HG02840 (cell line): Measurements from ENCODE around the gene CD6.

Experiments
- ATAC-seq: cut with Tn5 transposase; IDR thresholded peaks from one replicate; pipeline ENCODE4 v1.9.1; 2021; ENCODE audit warnings: mild to moderate bottlenecking, moderate library complexity, moderate number of reproducible peaks; ENCODE audit not compliant: unreplicated experiment, low FRiP score

The CD6 gene

GRCh38 chr11:61007956-61008896 lies 36.7 kb downstream of the CD6 start:
- ATAC-seq, result no peak

GRCh38 chr11:61008971-61009370 lies 37.5 kb downstream of the CD6 start:
- no peak for ATAC-seq

DNA sequence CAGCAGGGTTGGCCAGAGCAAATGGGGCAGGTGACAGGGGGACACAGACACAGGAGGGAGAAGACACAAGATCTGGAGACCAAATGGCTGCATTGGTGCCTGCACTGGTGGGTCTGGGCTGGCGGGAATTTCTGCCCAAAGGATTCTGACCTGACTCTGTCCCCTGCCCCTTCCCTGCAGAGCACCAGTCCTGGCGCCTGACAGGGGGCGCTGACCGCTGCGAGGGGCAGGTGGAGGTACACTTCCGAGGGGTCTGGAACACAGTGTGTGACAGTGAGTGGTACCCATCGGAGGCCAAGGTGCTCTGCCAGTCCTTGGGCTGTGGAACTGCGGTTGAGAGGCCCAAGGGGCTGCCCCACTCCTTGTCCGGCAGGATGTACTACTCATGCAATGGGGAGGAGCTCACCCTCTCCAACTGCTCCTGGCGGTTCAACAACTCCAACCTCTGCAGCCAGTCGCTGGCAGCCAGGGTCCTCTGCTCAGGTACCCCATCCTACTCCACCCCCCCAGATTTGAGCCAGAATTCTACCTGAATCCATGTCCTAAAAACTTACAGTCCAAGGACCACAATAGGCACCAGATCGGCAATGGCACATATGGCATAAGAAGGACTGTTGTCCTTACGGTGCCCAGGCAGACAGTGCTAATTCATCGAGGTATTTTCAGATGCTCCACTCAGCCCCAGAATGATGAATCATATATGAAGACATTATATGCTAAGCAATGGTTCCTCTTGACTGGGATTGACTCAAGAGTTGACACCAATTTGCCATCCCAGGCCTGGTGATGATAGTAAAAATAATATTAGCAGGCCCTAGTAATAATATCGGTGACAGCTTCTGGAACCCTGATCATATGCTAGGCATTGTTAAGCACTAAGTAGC lies 38.2 kb downstream of the CD6 start:
- ATAC-seq, result no peak

DNA sequence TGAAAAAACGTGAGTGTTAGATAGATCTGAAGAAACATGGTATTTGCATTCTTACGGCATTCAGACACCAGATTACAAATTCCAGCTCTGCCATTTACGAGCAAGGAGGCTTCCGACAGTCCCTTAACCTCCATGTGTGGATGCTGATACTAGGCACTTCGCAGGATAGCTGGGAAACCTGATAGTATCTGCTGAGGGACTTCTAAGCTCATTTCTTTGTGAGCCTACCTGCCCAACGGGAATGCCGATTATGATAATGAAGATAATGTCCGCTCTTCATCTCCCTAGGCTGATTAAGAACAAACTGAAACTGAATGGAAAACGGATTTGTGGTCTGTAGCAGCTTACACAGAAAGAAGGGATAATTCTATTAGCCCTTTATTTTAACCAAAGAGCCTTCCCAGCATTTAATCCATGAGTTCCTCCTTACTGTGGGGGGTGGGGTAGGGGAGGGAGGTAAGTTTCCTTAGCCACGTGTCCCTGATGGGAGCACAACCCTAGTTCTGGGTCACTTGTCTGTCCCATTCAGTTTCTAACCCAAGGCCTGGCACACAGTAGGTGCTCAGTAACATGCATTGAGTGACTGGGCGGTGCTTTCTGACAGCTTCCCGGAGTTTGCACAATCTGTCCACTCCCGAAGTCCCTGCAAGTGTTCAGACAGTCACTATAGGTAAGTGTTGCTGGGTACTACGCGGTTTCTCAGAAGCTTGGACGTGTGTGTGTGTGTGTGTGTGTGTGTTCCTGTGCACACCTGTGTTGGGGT lies 39.2 kb downstream of the CD6 start:
- ATAC-seq, result no peak

DNA sequence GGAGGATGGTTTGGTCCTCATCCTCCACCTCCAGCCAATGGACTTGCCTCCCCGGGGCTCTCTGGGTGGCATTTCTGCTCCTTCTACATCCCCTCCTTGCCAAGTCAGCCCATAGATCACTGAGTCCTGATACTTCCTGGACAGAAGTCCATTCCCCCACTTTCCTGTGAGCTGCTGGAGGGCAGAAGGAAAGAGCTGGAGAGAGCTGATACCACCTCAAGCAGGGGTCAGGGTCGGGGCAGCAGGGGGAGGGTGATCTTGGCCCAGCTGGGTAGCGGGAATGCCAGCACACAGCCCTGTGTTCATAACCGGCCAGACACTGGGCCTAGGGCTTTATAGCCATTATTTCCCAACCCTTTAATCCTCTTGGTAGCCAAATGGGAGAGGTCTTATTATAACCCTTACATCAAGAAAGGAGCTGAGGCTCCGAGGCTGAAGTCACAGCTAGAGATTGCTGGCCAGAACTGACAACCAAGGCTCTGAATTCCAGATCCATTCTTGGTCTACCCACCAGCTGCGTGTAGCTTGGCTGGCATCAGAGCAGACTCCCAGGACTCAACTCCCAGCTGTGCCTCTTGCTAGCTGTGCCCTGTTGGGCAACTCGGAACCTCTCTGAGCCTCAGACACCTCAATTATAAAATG lies 39.9 kb downstream of the CD6 start:
- no peak for ATAC-seq

DNA sequence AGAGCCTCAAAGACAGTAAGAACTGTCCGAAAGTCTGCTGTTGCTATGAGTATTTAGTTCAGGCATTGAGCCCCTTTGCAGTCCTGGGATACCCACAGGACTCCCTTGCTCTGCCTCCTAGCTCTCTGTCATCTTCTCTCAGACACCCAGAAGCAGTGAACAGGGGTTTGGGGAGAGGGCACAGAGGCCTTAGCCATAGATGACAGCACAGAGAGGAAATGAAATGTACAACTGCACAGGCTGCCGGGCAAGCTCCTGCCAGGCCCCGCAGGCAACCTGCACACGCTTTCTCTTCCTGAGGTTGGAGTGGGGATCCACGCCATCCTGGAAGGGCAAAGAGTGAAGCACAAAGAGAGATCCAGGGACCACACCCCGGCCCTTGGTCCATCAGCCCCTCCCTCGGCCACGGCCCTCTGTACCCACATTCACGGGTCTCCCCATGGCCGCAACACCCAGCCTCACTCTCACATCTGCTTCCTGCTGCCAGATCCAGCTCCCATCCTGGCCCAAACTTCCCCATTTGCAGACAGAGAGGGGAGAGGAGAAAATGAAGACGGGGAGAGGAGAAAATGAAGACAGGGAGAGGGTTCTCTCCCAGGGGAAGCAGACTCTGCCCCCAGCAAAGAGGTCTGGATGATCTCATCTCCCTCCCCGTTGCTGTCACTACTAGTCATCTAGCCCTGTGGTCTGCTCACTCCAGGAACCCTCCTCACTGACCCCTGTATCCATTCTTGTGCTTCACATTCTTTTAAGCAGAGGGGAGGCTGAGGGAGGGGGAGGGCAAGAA lies 40.7 kb downstream of the CD6 start:
- no peak for ATAC-seq

GRCh38 chr11:61012737-61013215 lies 41.3 kb downstream of the CD6 start:
- ATAC-seq, result no peak

- no peak for ATAC-seq
These were observed 46.6 kb downstream of the CD6 start for GRCh38 chr11:61018059-61018458.

DNA sequence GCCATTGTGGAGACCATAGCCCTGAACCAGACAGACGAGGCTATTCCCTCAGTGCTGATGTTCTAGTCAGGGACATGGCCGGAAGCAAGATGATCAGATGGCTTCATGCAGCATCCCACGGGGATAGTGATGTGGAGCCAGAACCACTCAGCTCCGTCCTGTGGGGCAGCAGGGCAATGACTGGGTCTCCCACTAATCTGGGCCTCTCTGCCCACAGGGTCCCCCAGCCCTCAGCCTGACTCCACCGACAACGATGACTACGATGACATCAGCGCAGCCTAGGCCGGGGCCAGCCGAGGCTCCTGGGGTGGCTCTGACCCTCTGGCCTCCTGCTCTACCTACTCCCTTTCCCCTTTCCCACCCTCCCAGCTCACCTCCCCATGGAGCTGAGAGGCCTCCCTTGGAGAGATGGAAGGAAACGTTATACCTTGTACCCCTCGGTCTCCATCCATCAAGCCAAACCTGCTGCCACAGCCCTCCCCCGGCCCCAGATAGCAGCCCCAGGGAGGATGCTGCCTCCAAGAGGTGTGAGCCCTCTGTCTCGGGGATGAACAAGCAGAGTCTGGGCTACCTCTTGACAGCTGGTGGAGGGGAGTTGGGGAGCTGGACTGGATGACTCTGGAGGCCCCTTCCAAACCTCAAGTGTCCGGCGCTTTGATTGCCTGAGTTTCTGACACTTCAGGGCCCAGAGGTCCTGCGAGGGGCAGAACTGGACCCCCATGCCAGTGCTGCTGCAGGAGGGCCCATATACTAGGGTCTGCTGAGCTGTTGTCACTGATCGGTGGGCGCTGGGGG lies 47.8 kb downstream of the CD6 start:
- ATAC-seq, result no peak

- ATAC-seq, result no peak
These were observed 48.4 kb downstream of the CD6 start for GRCh38 chr11:61019832-61020405.

DNA sequence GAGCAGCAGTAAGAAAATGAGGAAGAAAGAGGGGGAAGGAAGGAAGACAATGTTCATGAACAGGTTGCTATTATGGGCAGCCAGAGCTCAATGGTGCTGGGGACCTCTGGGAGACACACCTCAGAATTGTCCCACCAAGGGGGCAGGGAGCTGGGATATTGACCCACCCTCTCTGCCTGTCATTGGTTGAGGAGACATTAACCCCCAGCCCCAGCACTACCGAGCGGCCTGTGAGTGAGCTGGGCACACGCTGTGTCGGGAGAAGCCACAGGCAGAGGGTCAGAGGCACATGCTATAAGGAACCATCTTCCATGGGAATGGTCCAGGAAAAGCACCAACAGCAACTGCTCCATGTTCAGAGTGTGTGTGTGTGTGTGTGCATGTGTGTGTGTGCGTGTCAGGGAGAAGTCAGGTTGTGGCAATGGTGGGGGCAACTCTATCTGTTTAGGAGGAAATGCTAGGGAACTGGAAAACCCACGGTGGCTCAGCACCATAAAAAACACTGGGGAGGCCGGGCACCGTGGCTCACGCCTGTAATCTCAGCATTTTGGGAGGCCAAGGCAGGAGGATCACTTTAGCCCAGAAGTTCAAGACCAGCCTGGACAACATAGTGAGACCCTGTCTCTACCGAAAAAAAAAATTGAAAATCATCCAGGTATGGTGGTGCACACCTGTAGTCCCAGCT lies 49.2 kb downstream of the CD6 start:
- no peak for ATAC-seq

DNA sequence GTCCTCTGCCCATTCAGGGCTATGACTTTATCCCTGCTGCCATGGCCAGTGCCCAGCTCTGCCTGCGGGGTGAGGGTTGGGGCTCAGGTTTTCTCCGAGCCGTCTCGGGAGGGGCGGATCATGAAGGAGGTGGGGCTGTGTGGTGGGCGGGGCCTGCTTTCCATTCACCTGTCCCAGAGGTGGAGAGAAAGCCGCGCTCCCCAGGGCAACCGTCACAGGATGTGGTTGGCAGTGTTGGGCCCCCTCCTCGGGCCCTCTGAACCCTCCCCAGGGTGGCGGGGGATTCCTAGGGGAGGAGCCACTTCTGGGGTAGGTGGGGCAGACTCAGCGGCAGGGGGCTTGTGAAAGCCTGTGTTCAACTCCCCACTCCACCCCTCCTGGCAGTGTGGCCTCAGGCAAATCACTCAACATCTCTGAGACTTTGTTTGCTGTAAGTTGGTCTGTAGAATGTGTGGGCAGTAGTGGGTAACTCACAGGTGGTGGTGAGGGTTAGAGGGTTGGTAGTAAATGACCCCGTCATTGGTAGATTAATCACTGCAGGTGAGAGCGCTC lies 50.3 kb downstream of the CD6 start:
- no peak for ATAC-seq

- no peak for ATAC-seq
These were observed 51.0 kb downstream of the CD6 start for GRCh38 chr11:61022311-61023085.

DNA sequence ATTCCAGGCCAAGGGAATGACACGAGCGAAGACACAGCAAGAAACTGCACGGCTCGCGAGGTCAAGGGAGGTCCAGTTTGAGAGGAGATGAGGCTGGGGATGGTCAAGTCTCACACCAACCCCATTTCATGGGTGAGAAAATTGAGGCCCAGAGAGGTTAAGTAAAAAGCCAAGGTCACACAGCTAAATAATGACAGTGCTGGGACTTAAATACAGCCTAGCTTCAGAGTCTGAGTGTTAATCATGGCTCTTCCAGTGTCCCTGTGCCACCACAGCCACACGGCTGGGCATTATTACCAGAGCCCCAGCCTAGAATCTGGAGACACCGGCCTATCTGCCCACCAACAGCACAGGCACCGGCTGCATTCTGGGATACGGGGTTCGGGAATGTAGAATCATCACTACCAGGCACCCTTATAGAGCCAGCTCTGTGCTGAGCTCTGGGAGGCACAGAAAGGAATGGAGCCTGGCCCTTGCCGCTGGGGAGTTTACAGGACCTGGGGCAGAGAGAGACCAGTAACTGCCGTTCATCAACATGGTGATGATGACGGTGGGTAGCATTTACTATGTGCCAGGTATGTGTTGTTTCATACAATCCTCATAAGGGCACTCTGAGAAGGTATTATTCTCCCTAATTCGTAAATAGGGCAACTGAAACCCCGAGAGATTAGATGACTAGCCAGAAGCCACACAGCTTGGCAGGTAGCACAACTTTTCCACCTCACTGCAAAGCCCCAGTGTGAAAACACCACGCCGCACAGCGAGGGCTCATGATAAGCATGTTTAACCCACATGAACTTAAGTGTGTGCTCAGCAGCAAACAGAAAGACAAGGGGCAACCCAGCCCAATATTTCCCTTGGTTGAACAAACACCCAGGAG lies 51.8 kb downstream of the CD6 start:
- no peak for ATAC-seq

DNA sequence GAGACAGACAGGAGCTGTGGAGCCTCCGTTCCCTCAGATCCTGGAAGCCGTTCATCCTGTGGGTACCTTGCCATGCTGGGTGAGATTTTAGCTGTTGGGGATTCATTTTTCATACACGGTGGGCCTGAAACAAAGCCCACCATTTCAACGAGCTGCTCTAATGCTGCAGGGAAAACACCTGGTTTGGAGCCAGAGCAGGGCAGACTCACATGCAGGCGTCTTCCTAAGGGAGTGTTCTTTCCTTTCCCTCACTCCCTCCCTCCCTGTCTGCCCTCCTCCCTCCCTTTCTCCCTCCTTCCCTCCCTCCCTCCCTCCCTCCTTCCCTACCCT lies 52.5 kb downstream of the CD6 start:
- no peak for ATAC-seq
